PC-3 (cell line): Measurements from ENCODE around the gene CTSE. TPM values are rescaled to one million over a fixed set of nuclear protein-coding genes. Genes with fewer than 3 reads are reported as not detected.

Experiments used
- ATAC-seq: fragments of 200-7000 bp; cut with Tn5 transposase; 2 replicates; pipeline ENCODE4 v1.9.1; 2020; ENCODE audit warnings: mild to moderate bottlenecking, moderate library complexity
- BruUV-seq: library from RNA; stranded (reverse); fragments of 400-500 nt; replicated peaks from 2 replicates; lab custom pipeline; 2021; lab: Mats Ljungman, UMichigan
- CTCF ChIA-PET: fragments of 300-600 bp; sonication (Branson Sonifier 250); formaldehyde crosslinking; loops from one replicate; lab custom pipeline; 2022; ENCODE audit warnings: antibody characterized with exemption; lab: Charles Lee
- POLR2A ChIA-PET: fragments of 300-600 bp; sonication (Branson Sonifier 250); formaldehyde crosslinking; loops from one replicate; lab custom pipeline; 2022; ENCODE audit warnings: antibody characterized with exemption; ENCODE audit not compliant: unreplicated experiment; lab: Charles Lee
- DNase-seq: peaks from one replicate; pipeline ENCODE4 v3.0.0-alpha.2; 2015
- H2AFZ ChIP-seq: fragments of 300-600 bp; sonication (generic); 2 replicates; pipeline ENCODE4 v1.6.0; 2016; ENCODE audit warnings: antibody characterized with exemption, low read length
- H3F3A ChIP-seq: fragments of 300-600 bp; sonication (generic); one replicate; pipeline ENCODE4 v1.6.0; 2017; ENCODE audit warnings: antibody characterized with exemption, low read length, control low read depth, mild to moderate bottlenecking; ENCODE audit not compliant: unreplicated experiment
- H3K27ac ChIP-seq: fragments of 300-600 bp; sonication (generic); 2 replicates; pipeline ENCODE4 v1.5.1; 2016; ENCODE audit warnings: mild to moderate bottlenecking, low read length
- H3K27me3 ChIP-seq: fragments of 300-600 bp; sonication (generic); 2 replicates; pipeline ENCODE4 v1.6.1; 2016; ENCODE audit warnings: low read length, mixed read lengths
- H3K36me3 ChIP-seq: fragments of 300-600 bp; sonication (generic); 2 replicates; pipeline ENCODE4 v1.6.1; 2016; ENCODE audit warnings: low read depth, mixed run types, low read length, mixed read lengths
- H3K4me1 ChIP-seq: fragments of 300-600 bp; sonication (generic); 2 replicates; pipeline ENCODE4 v1.5.1; 2016; ENCODE audit warnings: low read length; ENCODE audit not compliant: insufficient read depth
- H3K4me2 ChIP-seq: fragments of 300-600 bp; sonication (generic); 2 replicates; pipeline ENCODE4 v1.6.0; 2016; ENCODE audit warnings: low read length
- H3K4me3 ChIP-seq: fragments of 300-600 bp; sonication (generic); 2 replicates; pipeline ENCODE4 v1.5.1; 2016; ENCODE audit warnings: mild to moderate bottlenecking, low read length, mixed read lengths
- H3K79me2 ChIP-seq: fragments of 300-600 bp; sonication (generic); 2 replicates; pipeline ENCODE4 v1.6.1; 2017; ENCODE audit warnings: low read length, mixed read lengths
- H3K9ac ChIP-seq: fragments of 300-600 bp; sonication (generic); 2 replicates; pipeline ENCODE4 v1.6.0; 2016; ENCODE audit warnings: mild to moderate bottlenecking, low read length
- H3K9me2 ChIP-seq: fragments of 300-600 bp; sonication (generic); replicated peaks from 2 replicates; pipeline ENCODE4 v1.6.1; 2016; ENCODE audit warnings: mixed run types, low read length, mixed read lengths
- H3K9me3 ChIP-seq: fragments of 300-600 bp; sonication (generic); 2 replicates; pipeline ENCODE4 v1.6.1; 2016; ENCODE audit warnings: low read length, mixed read lengths
- H4K20me1 ChIP-seq: fragments of 300-600 bp; sonication (generic); 2 replicates; pipeline ENCODE4 v1.6.1; 2016; ENCODE audit warnings: low read length, mixed read lengths
- EZH2 ChIP-seq: fragments of 300-600 bp; sonication (generic); IDR thresholded peaks from one replicate; pipeline ENCODE4 v1.6.1; 2017; ENCODE audit warnings: antibody characterized with exemption, mild to moderate bottlenecking, low read length; ENCODE audit not compliant: unreplicated experiment
- EZH2phosphoT487 ChIP-seq: fragments of 300-600 bp; sonication (generic); IDR thresholded peaks from 2 replicates; pipeline ENCODE4 v1.6.1; 2018; ENCODE audit warnings: mild to moderate bottlenecking, antibody characterized with exemption, low read length, borderline replicate concordance
- intact Hi-C: fragments of 100-400 bp; cut with micrococcal nuclease; formaldehyde crosslinking; loops from 2 replicates; pipeline ENCODE4 v1.9.0; 2023
- total RNA-seq: library from RNA; depleted of rRNA; stranded (reverse); fragments of >200 nt; gene quantifications from 2 replicates; pipeline ENCODE4 v1.2.3, GENCODE V29; 2014
- TF ChIP-seq, protein P1 (sequence below): fragments of 300-600 bp; sonication (generic); conservative IDR thresholded peaks from 2 replicates; pipeline ENCODE4 v1.5.1; 2017; ENCODE audit warnings: antibody characterized with exemption, low read depth, mild to moderate bottlenecking, low read length

The CTSE gene
- total RNA-seq, 1 experiment from 2014 or later = 0.51 TPM

DNA sequence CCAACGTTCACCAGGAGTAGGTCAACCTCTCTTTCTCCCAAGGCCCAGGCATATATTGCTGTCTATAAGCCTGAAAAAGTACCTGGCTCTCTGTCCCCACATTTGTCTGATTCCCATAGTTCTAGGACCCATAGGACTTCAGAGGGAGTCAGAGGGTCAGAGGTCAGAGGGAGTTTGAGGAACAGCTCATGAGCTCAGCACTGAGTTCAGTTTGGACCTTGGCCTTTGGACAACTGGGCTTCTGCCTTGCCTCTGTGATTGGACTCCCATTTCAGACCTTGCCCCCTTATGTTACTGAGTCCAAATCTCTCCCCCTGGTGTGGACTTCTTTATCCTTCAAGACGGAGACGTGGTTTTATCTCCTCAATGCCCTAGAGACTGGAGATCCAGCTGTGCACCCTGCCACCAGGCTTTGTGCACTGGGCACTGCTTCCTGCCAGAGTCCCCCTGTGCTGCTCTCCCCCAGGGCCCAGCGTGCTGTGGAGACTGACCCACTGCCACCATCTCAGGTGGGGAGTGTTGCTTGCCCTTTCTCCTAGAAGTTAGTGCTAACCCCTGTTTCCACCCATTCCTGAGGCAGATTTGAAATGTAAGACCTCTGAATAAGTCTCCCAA is 3.2 kb downstream of the CTSE start:
- H2AFZ ChIP-seq = no peak overlapping the region
- no peak overlapping the region for H3K4me2 ChIP-seq
- TF ChIP-seq EZH2phosphoT487 = no peak
- TF ChIP-seq, protein P1, sequence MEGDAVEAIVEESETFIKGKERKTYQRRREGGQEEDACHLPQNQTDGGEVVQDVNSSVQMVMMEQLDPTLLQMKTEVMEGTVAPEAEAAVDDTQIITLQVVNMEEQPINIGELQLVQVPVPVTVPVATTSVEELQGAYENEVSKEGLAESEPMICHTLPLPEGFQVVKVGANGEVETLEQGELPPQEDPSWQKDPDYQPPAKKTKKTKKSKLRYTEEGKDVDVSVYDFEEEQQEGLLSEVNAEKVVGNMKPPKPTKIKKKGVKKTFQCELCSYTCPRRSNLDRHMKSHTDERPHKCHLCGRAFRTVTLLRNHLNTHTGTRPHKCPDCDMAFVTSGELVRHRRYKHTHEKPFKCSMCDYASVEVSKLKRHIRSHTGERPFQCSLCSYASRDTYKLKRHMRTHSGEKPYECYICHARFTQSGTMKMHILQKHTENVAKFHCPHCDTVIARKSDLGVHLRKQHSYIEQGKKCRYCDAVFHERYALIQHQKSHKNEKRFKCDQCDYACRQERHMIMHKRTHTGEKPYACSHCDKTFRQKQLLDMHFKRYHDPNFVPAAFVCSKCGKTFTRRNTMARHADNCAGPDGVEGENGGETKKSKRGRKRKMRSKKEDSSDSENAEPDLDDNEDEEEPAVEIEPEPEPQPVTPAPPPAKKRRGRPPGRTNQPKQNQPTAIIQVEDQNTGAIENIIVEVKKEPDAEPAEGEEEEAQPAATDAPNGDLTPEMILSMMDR = no peak
- no peak for TF ChIP-seq EZH2
- H3K9me3 ChIP-seq = no peaks in the 10 kb centered on the region
- no peaks in the 10 kb centered on the region for H4K20me1 ChIP-seq
- BruUV-seq = no TSS peak
- peaks cover 23% of the 10 kb centered on the region for H3K4me1 ChIP-seq
- ChIA-PET CTCF (interaction anchor here (0.6 kb wide), 1 partner anchor 43 kb away, joined by 3 read pairs; no protein-coding TSS in a partner anchor), POLR2A (no interaction called here)
- no peak overlapping the region for H3K27ac ChIP-seq
- no peaks in the 10 kb centered on the region for H3K27me3 ChIP-seq
- no peak for ATAC-seq
- no peaks in the 10 kb centered on the region for H3K9me2 ChIP-seq
- no peak overlapping the region for H3K9ac ChIP-seq
- no peak for DNase-seq
- H3K79me2 ChIP-seq = no peaks in the 10 kb centered on the region
- H3K36me3 ChIP-seq = no peaks in the 10 kb centered on the region
- intact Hi-C loops = no loop called here
- H3F3A ChIP-seq = no peaks in the 10 kb centered on the region
- no peak overlapping the region for H3K4me3 ChIP-seq

DNA sequence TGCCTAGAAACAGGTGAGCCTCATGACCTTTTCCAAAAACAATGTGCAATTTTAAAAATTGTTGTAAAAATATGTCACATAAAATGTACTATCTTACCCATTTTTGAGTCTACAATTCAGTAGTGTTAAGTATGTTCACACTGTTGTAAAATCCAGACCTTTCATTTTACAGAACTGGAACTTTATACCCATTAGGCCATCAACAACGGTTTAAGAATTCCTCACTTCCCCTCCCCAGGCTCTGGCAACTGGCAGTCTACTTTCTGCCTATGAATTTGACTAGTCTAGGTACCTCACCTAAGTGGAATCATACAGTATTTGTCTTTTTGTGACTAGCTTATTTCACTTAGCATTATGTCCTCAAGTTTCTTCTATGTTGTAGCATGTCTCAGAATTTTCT is 8.6 kb downstream of the CTSE start:
- Histone ChIP-seq H3K4me1 (no peaks in the 10 kb centered on the region), H3K4me3 (no peak overlapping the region), H3F3A (no peaks in the 10 kb centered on the region), H3K79me2 (no peaks in the 10 kb centered on the region), H4K20me1 (no peaks in the 10 kb centered on the region), H3K27ac (no peak overlapping the region), H3K9me2 (no peaks in the 10 kb centered on the region), H3K36me3 (no peaks in the 10 kb centered on the region), H3K4me2 (no peak overlapping the region), H3K9me3 (no peaks in the 10 kb centered on the region), H2AFZ (no peak overlapping the region), H3K27me3 (0 out of 2 replicates have a peak, but pooled peaks cover 4% of the 10 kb centered on the region), H3K9ac (no peak overlapping the region)
- ATAC-seq = no peak
- no peak for DNase-seq
- BruUV-seq = no TSS peak
- POLR2A ChIA-PET = no interaction called here
- CTCF ChIA-PET = no interaction called here
- intact Hi-C loops = no loop called here
- TF ChIP-seq EZH2phosphoT487 (no peak), EZH2 (no peak)
- TF ChIP-seq, protein P1 = no peak

DNA sequence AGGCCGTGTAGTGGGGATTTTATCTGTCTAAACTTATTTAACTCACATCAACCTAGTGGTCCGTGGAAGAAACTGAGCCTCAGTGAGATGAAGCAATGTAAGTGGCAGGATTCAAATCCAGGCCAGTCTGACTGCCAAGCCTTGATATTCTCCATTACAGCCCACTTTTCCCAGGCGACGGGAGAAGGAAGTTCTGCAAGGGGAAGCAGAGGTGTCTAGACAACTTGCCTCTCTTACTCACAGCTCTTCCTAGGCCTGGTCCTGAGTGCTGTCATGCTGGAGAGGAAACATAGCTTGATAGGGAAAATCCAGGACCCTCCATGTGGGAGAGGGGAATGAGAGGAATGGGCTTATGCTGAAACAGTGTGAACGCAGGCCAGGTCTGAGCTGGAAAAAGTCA is 9.1 kb downstream of the CTSE start:
- H3K27ac ChIP-seq = no peak overlapping the region
- ChIA-PET POLR2A (no interaction called here), CTCF (no interaction called here)
- H3K4me1 ChIP-seq = no peaks in the 10 kb centered on the region
- no TSS peak for BruUV-seq
- H3K9me3 ChIP-seq = no peaks in the 10 kb centered on the region
- no peaks in the 10 kb centered on the region for H3F3A ChIP-seq
- no peak overlapping the region for H3K9ac ChIP-seq
- no peak overlapping the region for H3K4me3 ChIP-seq
- H4K20me1 ChIP-seq = no peaks in the 10 kb centered on the region
- no peak overlapping the region for H2AFZ ChIP-seq
- TF ChIP-seq, protein P1 = no peak
- TF ChIP-seq EZH2 = no peak
- no peak for TF ChIP-seq EZH2phosphoT487
- 0 out of 2 replicates have a peak, but pooled peaks cover 5% of the 10 kb centered on the region for H3K27me3 ChIP-seq
- H3K36me3 ChIP-seq = no peaks in the 10 kb centered on the region
- DNase-seq (no peak), ATAC-seq (no peak)
- no peak overlapping the region for H3K4me2 ChIP-seq
- intact Hi-C loops = no loop called here
- H3K79me2 ChIP-seq = no peaks in the 10 kb centered on the region
- H3K9me2 ChIP-seq = no peaks in the 10 kb centered on the region
